ENCODE results near the gene C11orf21.

Gene C11orf21

GRCh38 chr11:2325123-2325522 is 23.4 kb upstream of the C11orf21 start:
- no peaks in the 10 kb centered on the region for H3K27me3 ChIP-seq (ENCODE audit: insufficient read depth, low read length, poor library complexity, severe bottlenecking)

GRCh38 chr11:2321311-2321683 is 19.6 kb upstream of the C11orf21 start:
- H3K9me3 ChIP-seq (ENCODE audit: insufficient read depth, low read depth, low read length): no peaks in the 10 kb centered on the region
- no peaks in the 10 kb centered on the region for H3K9me2 ChIP-seq (replicated peaks; ENCODE audit: low read depth, low read length)
- H3F3A ChIP-seq (ENCODE audit: low read depth): no peaks in the 10 kb centered on the region
- H3K4me3 ChIP-seq (ENCODE audit: low read length, poor library complexity, severe bottlenecking): no peak overlapping the region
- no peak overlapping the region for H2AFZ ChIP-seq (ENCODE audit: low read length)
- no peaks in the 10 kb centered on the region for H4K20me1 ChIP-seq (ENCODE audit: insufficient read depth, low read length, poor library complexity, severe bottlenecking)
- no peak overlapping the region for H3K4me2 ChIP-seq (ENCODE audit: low read depth, low read length, poor library complexity, severe bottlenecking)
- TF ChIP-seq CTCF (conservative IDR thresholded peaks at IDR 0.05; ENCODE audit: low read length) (no peak), EZH2phosphoT487 (IDR thresholded peaks at IDR 0.05; ENCODE audit: borderline replicate concordance) (no peak)
- no peaks in the 10 kb centered on the region for H3K36me3 ChIP-seq (ENCODE audit: insufficient read depth, low read length)
- no peaks in the 10 kb centered on the region for H3K79me2 ChIP-seq (ENCODE audit: insufficient read depth, low read length)
- no peaks in the 10 kb centered on the region for H3K27me3 ChIP-seq (ENCODE audit: insufficient read depth, low read length, poor library complexity, severe bottlenecking)
- H3K4me1 ChIP-seq (ENCODE audit: insufficient read depth, low read length, poor library complexity, severe bottlenecking): no peaks in the 10 kb centered on the region
- H3K9ac ChIP-seq (ENCODE audit: low read depth, low read length, poor library complexity, severe bottlenecking): no peak overlapping the region

More at GRCh38 chr11:2325123-2325522, 23.4 kb upstream of the C11orf21 start:
- Histone ChIP-seq H3F3A (ENCODE audit: low read depth) (no peaks in the 10 kb centered on the region), H3K9me3 (ENCODE audit: insufficient read depth, low read depth, low read length) (no peaks in the 10 kb centered on the region), H3K4me2 (ENCODE audit: low read depth, low read length, poor library complexity, severe bottlenecking) (no peak overlapping the region), H2AFZ (ENCODE audit: low read length) (no peak overlapping the region), H3K36me3 (ENCODE audit: insufficient read depth, low read length) (no peaks in the 10 kb centered on the region), H4K20me1 (ENCODE audit: insufficient read depth, low read length, poor library complexity, severe bottlenecking) (no peaks in the 10 kb centered on the region), H3K79me2 (ENCODE audit: insufficient read depth, low read length) (no peaks in the 10 kb centered on the region), H3K9ac (ENCODE audit: low read depth, low read length, poor library complexity, severe bottlenecking) (no peak overlapping the region), H3K4me1 (ENCODE audit: insufficient read depth, low read length, poor library complexity, severe bottlenecking) (no peaks in the 10 kb centered on the region), H3K4me3 (ENCODE audit: low read length, poor library complexity, severe bottlenecking) (no peak overlapping the region), H3K9me2 (replicated peaks; ENCODE audit: low read depth, low read length) (no peaks in the 10 kb centered on the region)
- no peak for TF ChIP-seq EZH2phosphoT487 (IDR thresholded peaks at IDR 0.05; ENCODE audit: borderline replicate concordance)
- TF ChIP-seq CTCF (conservative IDR thresholded peaks at IDR 0.05; ENCODE audit: low read length): no peak

GRCh38 chr11:2320568-2321310 is 19.0 kb upstream of the C11orf21 start:
- H2AFZ ChIP-seq (ENCODE audit: low read length): no peak overlapping the region
- no peak overlapping the region for H3K4me3 ChIP-seq (ENCODE audit: low read length, poor library complexity, severe bottlenecking)
- H3K79me2 ChIP-seq (ENCODE audit: insufficient read depth, low read length): no peaks in the 10 kb centered on the region
- no peak for TF ChIP-seq CTCF (conservative IDR thresholded peaks at IDR 0.05; ENCODE audit: low read length)
- no peak for TF ChIP-seq EZH2phosphoT487 (IDR thresholded peaks at IDR 0.05; ENCODE audit: borderline replicate concordance)
- no peak overlapping the region for H3K9ac ChIP-seq (ENCODE audit: low read depth, low read length, poor library complexity, severe bottlenecking)
- no peaks in the 10 kb centered on the region for H3K27me3 ChIP-seq (ENCODE audit: insufficient read depth, low read length, poor library complexity, severe bottlenecking)
- H3K36me3 ChIP-seq (ENCODE audit: insufficient read depth, low read length): no peaks in the 10 kb centered on the region
- no peaks in the 10 kb centered on the region for H3K9me2 ChIP-seq (replicated peaks; ENCODE audit: low read depth, low read length)
- no peak overlapping the region for H3K4me2 ChIP-seq (ENCODE audit: low read depth, low read length, poor library complexity, severe bottlenecking)
- no peaks in the 10 kb centered on the region for H3F3A ChIP-seq (ENCODE audit: low read depth)
- no peaks in the 10 kb centered on the region for H3K4me1 ChIP-seq (ENCODE audit: insufficient read depth, low read length, poor library complexity, severe bottlenecking)
- H3K9me3 ChIP-seq (ENCODE audit: insufficient read depth, low read depth, low read length): no peaks in the 10 kb centered on the region
- no peaks in the 10 kb centered on the region for H4K20me1 ChIP-seq (ENCODE audit: insufficient read depth, low read length, poor library complexity, severe bottlenecking)
